CD4-positive, alpha-beta T cell treated with Interferon gamma for 1 hour (primary cell): ENCODE measurements around the gene ASRGL1.

Experiments used
- DNase-seq: peaks from one replicate; pipeline ENCODE4 v3.0.0-alpha.2; 2020

Gene ASRGL1

GRCh38 chr11:62394825-62395538 is 57.7 kb downstream of the ASRGL1 start:
- peak; percentile 44 for DNase-seq

DNA sequence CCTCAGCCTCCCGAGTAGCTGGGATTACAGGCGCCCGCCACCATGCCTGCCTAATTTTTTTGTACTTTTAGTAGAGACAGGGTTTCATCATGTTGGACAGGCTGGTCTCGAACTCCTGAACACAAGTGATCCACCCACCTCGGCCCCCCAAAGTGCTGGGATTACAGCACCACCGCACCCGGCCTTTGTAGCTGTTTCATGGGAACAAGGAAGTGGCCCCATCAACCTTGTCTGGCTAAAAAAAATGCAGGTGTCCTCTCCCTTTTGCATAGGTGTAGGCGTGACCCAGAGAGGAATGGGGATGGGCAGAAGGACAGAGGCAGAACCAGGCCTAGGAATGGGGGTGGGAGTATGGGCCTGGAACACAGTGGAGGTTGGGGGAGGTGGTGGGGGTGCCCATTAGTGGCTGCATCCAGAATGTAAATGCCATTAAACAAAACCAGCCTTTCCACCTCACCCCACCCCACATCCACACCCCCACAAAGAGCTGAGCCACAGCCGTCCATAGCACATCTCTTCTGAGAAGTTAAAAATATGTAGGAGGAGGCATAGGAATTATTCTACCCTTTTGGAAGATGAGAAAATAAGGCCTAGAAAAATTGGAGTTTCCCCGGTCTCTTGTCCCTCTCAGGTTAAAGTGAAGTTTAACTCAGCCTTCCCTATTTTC is 58.8 kb downstream of the ASRGL1 start:
- DNase-seq, result no peak

- DNase-seq, result no peak
Measured at GRCh38 chr11:62398011-62398994, 61.1 kb downstream of the ASRGL1 start.

DNA sequence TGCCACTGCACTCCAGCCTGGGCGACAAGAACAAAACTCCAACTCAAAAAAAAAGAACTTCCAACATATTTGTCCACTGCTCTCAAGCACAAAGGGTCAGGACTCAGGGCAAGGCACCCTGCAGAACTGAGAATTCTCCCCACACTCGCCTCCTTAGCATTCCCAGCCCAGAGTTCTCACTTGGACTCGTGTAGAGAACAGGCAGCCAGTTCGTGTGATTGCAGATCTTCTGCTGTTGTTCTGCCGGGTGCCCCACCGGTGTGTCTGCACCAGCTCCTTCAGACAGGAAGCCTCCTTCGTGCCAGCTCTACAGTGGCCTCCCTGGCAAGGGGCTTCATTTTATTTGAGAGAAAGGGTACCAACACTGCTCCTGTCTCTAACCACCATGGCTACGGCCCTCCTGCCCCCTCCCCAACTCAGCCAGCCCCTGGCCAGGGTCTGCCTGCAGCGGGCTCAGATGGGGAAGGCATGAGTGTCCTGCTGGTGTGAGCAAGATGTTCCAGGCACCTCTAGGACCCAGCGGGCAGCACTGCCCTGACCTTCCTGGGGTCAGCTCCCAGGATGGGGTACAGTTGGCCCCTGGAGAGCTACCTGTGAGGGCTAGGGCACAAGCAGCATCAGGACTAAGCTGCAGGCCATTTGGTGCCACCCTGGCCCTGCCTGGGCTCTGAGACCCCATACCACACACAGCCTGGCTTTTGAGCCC is 62.1 kb downstream of the ASRGL1 start:
- no peak for DNase-seq

DNA sequence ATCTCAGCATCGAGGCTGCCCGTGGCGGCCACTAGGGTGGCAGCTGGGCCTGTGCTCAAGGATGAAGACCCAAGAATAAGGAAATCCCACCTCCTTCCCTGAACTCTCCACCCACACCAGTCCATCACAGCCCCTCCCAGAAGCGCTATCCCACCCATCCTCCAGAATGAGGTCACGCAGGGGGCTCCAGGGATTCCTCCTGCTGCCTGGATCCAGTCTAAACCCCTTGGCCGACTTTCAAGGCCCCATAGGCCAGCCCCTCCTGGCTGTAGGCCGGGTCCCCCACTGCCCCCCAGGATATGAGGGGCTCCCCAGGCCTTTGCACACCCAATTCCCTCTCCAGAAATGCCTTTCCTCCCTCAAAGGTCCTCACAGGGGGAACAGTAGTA is 62.6 kb downstream of the ASRGL1 start:
- DNase-seq, result no peak

DNA sequence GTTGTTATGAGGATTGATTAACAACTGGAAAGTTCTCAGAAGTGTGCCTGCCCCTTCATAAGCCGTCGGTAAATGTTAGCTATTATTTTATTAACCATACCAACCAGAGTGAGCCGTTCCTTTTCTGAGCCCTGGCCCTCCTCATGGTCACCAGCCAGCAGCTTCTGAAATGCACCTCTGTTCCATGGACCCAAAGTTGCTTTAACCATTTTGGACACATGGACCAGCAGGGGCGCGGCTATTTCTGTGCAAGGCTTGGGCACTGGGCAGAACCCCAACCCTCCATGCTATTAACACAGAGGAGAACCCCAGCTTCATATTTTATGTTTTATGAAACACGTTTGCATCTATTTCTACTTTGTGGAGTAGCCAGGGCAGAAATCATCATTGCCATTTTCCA is 63.0 kb downstream of the ASRGL1 start:
- DNase-seq, result no peak

DNA sequence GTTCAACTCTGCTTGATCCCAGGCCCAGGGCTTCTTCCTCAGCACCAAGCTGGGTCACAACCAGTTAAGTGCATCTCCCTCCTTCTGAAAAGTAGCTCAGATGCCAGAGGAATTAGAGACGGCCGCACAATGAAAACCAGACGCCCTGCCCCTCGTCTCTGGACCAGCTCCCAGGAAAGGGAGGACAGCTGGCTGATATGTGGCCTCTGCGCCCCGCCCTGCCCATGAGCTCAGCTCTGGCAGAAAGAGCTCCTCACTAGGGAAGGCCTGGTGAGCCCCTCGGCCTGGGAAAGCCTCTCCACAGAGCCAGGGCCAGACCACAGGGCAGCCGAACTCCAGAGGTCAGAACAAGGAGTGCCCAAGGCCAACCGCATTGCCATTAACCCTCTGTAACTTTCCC is 63.5 kb downstream of the ASRGL1 start:
- no peak for DNase-seq

- no peak for DNase-seq
Measured at GRCh38 chr11:62401356-62401755, 64.1 kb downstream of the ASRGL1 start.

DNA sequence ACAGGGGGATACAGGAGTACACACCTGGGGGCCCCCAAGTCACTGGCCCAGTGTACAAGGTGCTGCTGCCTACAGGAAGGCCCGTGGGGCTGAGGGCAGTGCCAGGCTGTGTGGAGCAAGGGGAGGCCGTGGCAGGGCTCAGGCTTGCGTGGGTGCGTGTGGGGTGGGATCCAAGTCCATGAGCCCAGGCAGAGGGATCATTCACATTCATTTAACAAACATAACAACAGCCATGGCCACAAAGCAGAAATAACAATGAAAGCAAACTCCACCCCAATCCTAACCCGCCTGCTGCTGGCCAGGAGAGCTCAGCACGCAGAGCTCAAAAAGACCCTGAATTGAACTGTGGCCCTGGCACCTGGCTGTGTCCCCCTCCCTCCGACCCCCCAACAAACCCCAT is 64.6 kb downstream of the ASRGL1 start:
- no peak for DNase-seq

- DNase-seq, result peak; percentile 43
Measured at GRCh38 chr11:62402226-62402959, 65.1 kb downstream of the ASRGL1 start.

GRCh38 chr11:62402960-62403730 is 65.9 kb downstream of the ASRGL1 start:
- no peak for DNase-seq

GRCh38 chr11:62404435-62404834 is 67.2 kb downstream of the ASRGL1 start:
- no peak for DNase-seq

GRCh38 chr11:62404901-62405300 is 67.7 kb downstream of the ASRGL1 start:
- no peak for DNase-seq

- DNase-seq, result no peak
Measured at GRCh38 chr11:62406034-62406433, 68.8 kb downstream of the ASRGL1 start.

GRCh38 chr11:62409831-62410230 is 72.6 kb downstream of the ASRGL1 start:
- no peak for DNase-seq

GRCh38 chr11:62410972-62411371 is 73.7 kb downstream of the ASRGL1 start:
- no peak for DNase-seq

GRCh38 chr11:62411524-62411923 is 74.3 kb downstream of the ASRGL1 start:
- DNase-seq, result no peak

DNA sequence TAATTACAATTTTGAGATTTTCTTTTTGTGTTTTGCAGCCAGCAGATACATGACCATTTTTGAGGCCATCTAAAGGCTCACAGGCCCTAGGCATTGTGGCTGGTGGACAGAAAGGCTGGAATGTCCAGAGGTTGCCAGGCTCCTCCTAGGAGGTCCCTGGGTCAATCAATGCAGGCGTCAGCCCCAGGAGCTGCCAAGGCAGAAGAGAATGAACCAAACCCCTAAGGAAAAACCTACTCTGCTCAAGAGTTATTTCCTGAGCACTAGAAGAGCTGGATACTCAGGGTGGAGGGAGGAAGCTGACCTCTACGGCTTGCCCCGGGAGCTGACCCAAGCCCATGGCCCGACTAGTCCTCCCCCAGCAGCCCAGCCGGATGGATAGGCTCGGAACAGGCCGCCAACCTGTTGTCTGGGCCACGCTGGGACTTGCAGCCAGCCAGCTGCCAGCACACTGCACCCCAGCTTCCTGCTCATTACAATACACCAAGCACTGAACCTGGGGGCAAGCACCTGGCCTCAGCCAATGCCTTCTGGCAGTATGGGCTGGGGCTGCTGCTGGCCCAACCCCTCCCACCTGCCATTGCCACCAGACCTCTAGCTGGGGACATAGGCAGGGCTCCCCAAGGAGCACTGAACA is 75.9 kb downstream of the ASRGL1 start:
- no peak for DNase-seq

GRCh38 chr11:62416596-62416995 is 79.3 kb downstream of the ASRGL1 start:
- DNase-seq, result no peak

DNA sequence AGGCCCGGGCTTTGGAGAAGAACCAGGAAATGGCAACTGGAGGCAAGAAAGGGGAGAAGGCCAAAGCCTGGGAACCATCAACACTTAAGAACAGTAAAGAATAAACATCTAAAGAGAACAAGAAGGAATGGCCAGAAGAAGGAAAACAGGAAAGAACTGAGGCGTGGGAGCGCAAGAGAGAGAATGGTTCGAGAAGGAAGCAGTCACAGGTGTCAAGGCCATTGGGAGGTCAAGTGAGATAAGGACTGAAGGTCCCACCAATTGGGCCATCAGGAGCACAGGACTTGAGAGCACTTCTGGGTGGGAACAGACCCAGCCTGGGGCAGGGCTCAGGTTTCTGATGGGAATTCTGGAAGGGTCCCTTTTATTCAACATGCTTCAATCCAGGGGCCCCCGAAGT is 80.9 kb downstream of the ASRGL1 start:
- DNase-seq, result no peak

GRCh38 chr11:62418733-62419132 is 81.5 kb downstream of the ASRGL1 start, which contains the start of gene SCGB1A1:
Gene SCGB1A1, plus strand, starts transcription at chr11:62419033. Its CDS starts 63 bp downstream, at chr11:62419096.
- DNase-seq, result no peak
